PC-3 (cell line): Measurements from ENCODE around the gene REC114. TPM values are rescaled to one million over a fixed set of nuclear protein-coding genes. Genes with fewer than 3 reads are reported as not detected.

Source experiments
- ATAC-seq: fragments of 200-7000 bp; cut with Tn5 transposase; 2 replicates; pipeline ENCODE4 v1.9.1; 2020; ENCODE audit warnings: mild to moderate bottlenecking, moderate library complexity
- BruUV-seq: library from RNA; stranded (reverse); fragments of 400-500 nt; replicated peaks from 2 replicates; lab custom pipeline; 2021; lab: Mats Ljungman, UMichigan
- CTCF ChIA-PET: fragments of 300-600 bp; sonication (Branson Sonifier 250); formaldehyde crosslinking; loops from one replicate; lab custom pipeline; 2022; ENCODE audit warnings: antibody characterized with exemption; lab: Charles Lee
- POLR2A ChIA-PET: fragments of 300-600 bp; sonication (Branson Sonifier 250); formaldehyde crosslinking; loops from one replicate; lab custom pipeline; 2022; ENCODE audit warnings: antibody characterized with exemption; ENCODE audit not compliant: unreplicated experiment; lab: Charles Lee
- DNase-seq: peaks from one replicate; pipeline ENCODE4 v3.0.0-alpha.2; 2015
- H2AFZ ChIP-seq: fragments of 300-600 bp; sonication (generic); 2 replicates; pipeline ENCODE4 v1.6.0; 2016; ENCODE audit warnings: antibody characterized with exemption, low read length
- H3F3A ChIP-seq: fragments of 300-600 bp; sonication (generic); one replicate; pipeline ENCODE4 v1.6.0; 2017; ENCODE audit warnings: antibody characterized with exemption, low read length, control low read depth, mild to moderate bottlenecking; ENCODE audit not compliant: unreplicated experiment
- H3K27ac ChIP-seq: fragments of 300-600 bp; sonication (generic); 2 replicates; pipeline ENCODE4 v1.5.1; 2016; ENCODE audit warnings: mild to moderate bottlenecking, low read length
- H3K27me3 ChIP-seq: fragments of 300-600 bp; sonication (generic); 2 replicates; pipeline ENCODE4 v1.6.1; 2016; ENCODE audit warnings: low read length, mixed read lengths
- H3K36me3 ChIP-seq: fragments of 300-600 bp; sonication (generic); 2 replicates; pipeline ENCODE4 v1.6.1; 2016; ENCODE audit warnings: low read depth, mixed run types, low read length, mixed read lengths
- H3K4me1 ChIP-seq: fragments of 300-600 bp; sonication (generic); 2 replicates; pipeline ENCODE4 v1.5.1; 2016; ENCODE audit warnings: low read length; ENCODE audit not compliant: insufficient read depth
- H3K4me2 ChIP-seq: fragments of 300-600 bp; sonication (generic); 2 replicates; pipeline ENCODE4 v1.6.0; 2016; ENCODE audit warnings: low read length
- H3K4me3 ChIP-seq: fragments of 300-600 bp; sonication (generic); 2 replicates; pipeline ENCODE4 v1.5.1; 2016; ENCODE audit warnings: mild to moderate bottlenecking, low read length, mixed read lengths
- H3K79me2 ChIP-seq: fragments of 300-600 bp; sonication (generic); 2 replicates; pipeline ENCODE4 v1.6.1; 2017; ENCODE audit warnings: low read length, mixed read lengths
- H3K9ac ChIP-seq: fragments of 300-600 bp; sonication (generic); 2 replicates; pipeline ENCODE4 v1.6.0; 2016; ENCODE audit warnings: mild to moderate bottlenecking, low read length
- H3K9me2 ChIP-seq: fragments of 300-600 bp; sonication (generic); replicated peaks from 2 replicates; pipeline ENCODE4 v1.6.1; 2016; ENCODE audit warnings: mixed run types, low read length, mixed read lengths
- H3K9me3 ChIP-seq: fragments of 300-600 bp; sonication (generic); 2 replicates; pipeline ENCODE4 v1.6.1; 2016; ENCODE audit warnings: low read length, mixed read lengths
- H4K20me1 ChIP-seq: fragments of 300-600 bp; sonication (generic); 2 replicates; pipeline ENCODE4 v1.6.1; 2016; ENCODE audit warnings: low read length, mixed read lengths
- EZH2 ChIP-seq: fragments of 300-600 bp; sonication (generic); IDR thresholded peaks from one replicate; pipeline ENCODE4 v1.6.1; 2017; ENCODE audit warnings: antibody characterized with exemption, mild to moderate bottlenecking, low read length; ENCODE audit not compliant: unreplicated experiment
- EZH2phosphoT487 ChIP-seq: fragments of 300-600 bp; sonication (generic); IDR thresholded peaks from 2 replicates; pipeline ENCODE4 v1.6.1; 2018; ENCODE audit warnings: mild to moderate bottlenecking, antibody characterized with exemption, low read length, borderline replicate concordance
- intact Hi-C: fragments of 100-400 bp; cut with micrococcal nuclease; formaldehyde crosslinking; loops from 2 replicates; pipeline ENCODE4 v1.9.0; 2023
- total RNA-seq: library from RNA; depleted of rRNA; stranded (reverse); fragments of >200 nt; gene quantifications from 2 replicates; pipeline ENCODE4 v1.2.3, GENCODE V29; 2014
- TF ChIP-seq, protein P1 (sequence below): fragments of 300-600 bp; sonication (generic); conservative IDR thresholded peaks from 2 replicates; pipeline ENCODE4 v1.5.1; 2017; ENCODE audit warnings: antibody characterized with exemption, low read depth, mild to moderate bottlenecking, low read length

REC114 gene
- total RNA-seq, 1 experiment from 2014 or later: not detected

DNA sequence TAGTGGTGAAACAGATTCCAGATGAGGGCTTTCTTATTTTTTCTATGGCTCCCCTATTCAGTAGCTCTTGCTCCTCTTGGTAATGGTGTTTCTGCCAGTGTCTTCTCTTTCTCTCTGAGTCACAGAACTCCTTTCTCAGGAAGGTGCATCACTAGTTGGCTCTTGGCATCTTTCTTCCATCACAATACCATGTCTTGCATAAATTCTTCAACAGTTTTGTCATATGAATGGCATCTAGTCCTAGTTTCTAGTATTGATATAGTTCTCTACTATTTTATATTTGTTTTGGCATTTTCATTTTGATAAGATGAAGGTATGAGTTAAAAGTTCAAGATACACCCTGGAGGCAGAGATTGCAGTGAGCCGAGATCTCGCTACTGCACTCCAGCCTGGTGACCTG, 51.0 kb downstream of the REC114 start:
- no peak for ATAC-seq
- no peak for TF ChIP-seq EZH2
- no peak for TF ChIP-seq EZH2phosphoT487
- TF ChIP-seq, protein P1, sequence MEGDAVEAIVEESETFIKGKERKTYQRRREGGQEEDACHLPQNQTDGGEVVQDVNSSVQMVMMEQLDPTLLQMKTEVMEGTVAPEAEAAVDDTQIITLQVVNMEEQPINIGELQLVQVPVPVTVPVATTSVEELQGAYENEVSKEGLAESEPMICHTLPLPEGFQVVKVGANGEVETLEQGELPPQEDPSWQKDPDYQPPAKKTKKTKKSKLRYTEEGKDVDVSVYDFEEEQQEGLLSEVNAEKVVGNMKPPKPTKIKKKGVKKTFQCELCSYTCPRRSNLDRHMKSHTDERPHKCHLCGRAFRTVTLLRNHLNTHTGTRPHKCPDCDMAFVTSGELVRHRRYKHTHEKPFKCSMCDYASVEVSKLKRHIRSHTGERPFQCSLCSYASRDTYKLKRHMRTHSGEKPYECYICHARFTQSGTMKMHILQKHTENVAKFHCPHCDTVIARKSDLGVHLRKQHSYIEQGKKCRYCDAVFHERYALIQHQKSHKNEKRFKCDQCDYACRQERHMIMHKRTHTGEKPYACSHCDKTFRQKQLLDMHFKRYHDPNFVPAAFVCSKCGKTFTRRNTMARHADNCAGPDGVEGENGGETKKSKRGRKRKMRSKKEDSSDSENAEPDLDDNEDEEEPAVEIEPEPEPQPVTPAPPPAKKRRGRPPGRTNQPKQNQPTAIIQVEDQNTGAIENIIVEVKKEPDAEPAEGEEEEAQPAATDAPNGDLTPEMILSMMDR: no peak
- intact Hi-C loops: no loop called here
- Histone ChIP-seq H2AFZ (no peak overlapping the region), H3K4me1 (no peaks in the 10 kb centered on the region), H3K79me2 (no peaks in the 10 kb centered on the region), H3K27me3 (peaks cover 57% of the 10 kb centered on the region), H3K27ac (no peak overlapping the region), H3K9me3 (no peaks in the 10 kb centered on the region), H3K4me3 (no peak overlapping the region), H3F3A (no peaks in the 10 kb centered on the region), H3K4me2 (no peak overlapping the region), H3K9me2 (no peaks in the 10 kb centered on the region), H4K20me1 (no peaks in the 10 kb centered on the region), H3K36me3 (no peaks in the 10 kb centered on the region), H3K9ac (no peak overlapping the region)
- no TSS peak for BruUV-seq
- CTCF ChIA-PET: no interaction called here
- no peak for DNase-seq
- POLR2A ChIA-PET: no interaction called here

DNA sequence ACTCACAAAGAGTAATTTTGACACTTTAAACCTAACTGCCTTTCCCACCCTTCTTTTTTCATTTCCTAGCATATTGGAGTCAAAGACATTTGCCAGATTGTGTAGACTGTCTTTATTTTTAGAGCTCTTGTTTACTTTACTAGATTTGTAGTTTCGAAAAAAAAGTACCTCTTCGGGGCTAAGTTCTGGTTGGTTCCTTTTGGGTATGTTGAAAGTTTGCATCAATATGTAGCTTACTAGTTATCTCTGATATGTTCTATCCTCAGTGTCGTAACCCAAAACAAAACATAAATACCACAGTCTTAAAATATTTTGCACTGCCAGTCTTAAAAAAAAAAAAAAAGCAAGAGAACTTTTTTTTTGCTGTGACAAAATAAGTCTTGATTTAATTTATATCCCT, 52.2 kb downstream of the REC114 start:
- no peaks in the 10 kb centered on the region for H3F3A ChIP-seq
- H3K4me1 ChIP-seq: no peaks in the 10 kb centered on the region
- TF ChIP-seq, protein P1: no peak
- TF ChIP-seq EZH2phosphoT487 (no peak), EZH2 (no peak)
- H3K79me2 ChIP-seq: no peaks in the 10 kb centered on the region
- no peak overlapping the region for H2AFZ ChIP-seq
- no TSS peak for BruUV-seq
- peaks cover 68% of the 10 kb centered on the region for H3K27me3 ChIP-seq
- H3K4me2 ChIP-seq: no peak overlapping the region
- no peaks in the 10 kb centered on the region for H3K9me3 ChIP-seq
- CTCF ChIA-PET: no interaction called here
- ATAC-seq (no peak), DNase-seq (no peak)
- H4K20me1 ChIP-seq: no peaks in the 10 kb centered on the region
- H3K4me3 ChIP-seq: no peak overlapping the region
- H3K36me3 ChIP-seq: no peaks in the 10 kb centered on the region
- intact Hi-C loops: no loop called here
- POLR2A ChIA-PET: interaction anchor here (0.6 kb wide), 1 partner anchor 72 kb away, joined by 4 read pairs; no protein-coding TSS in a partner anchor
- no peaks in the 10 kb centered on the region for H3K9me2 ChIP-seq
- no peak overlapping the region for H3K9ac ChIP-seq
- H3K27ac ChIP-seq: no peak overlapping the region

DNA sequence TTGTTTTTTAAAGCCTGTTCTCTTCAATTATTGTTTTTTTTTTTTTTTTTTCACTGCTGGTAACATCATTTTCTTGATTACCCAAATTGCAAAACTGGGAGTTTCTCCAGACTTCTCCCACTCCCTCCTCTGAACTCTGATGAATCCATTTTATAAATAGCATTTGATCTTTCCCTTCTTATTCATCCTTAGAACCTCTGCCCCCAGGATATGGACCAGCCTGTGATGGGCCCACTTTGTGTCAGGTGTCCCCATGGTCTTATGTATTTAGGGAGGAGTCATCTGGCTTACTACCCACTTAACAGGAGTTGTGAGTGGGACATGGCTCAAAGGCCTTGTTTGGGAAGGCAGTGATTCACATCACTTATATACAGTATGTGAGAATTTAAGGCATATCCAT, 57.7 kb downstream of the REC114 start:
- ChIA-PET CTCF (no interaction called here), POLR2A (no interaction called here)
- TF ChIP-seq EZH2phosphoT487: no peak
- no peak for TF ChIP-seq EZH2
- TF ChIP-seq, protein P1: no peak
- Histone ChIP-seq H3K4me2 (no peak overlapping the region), H3K4me1 (no peaks in the 10 kb centered on the region), H3F3A (no peaks in the 10 kb centered on the region), H3K27ac (no peak overlapping the region), H3K36me3 (no peaks in the 10 kb centered on the region), H2AFZ (no peak overlapping the region), H4K20me1 (no peaks in the 10 kb centered on the region), H3K9ac (no peak overlapping the region), H3K4me3 (no peak overlapping the region), H3K27me3 (peaks cover 44% of the 10 kb centered on the region), H3K79me2 (no peaks in the 10 kb centered on the region), H3K9me2 (no peaks in the 10 kb centered on the region), H3K9me3 (no peaks in the 10 kb centered on the region)
- intact Hi-C loops: no loop called here
- DNase-seq (no peak), ATAC-seq (no peak)
- BruUV-seq: no TSS peak
